Hematopoietic multipotent progenitor cell treated with erythropoietin and hydrocortisone succinate and interleukin-3 and kit ligand, for 17 days (in vitro differentiated cells): ENCODE results near the gene BRD1.
A peak's percentile ranks its signal among the peaks of the same experiment; 100 is the strongest.
"Not testable (repeated sequence)": the region's sequence is repeated elsewhere in the genome, so short reads cannot be mapped to it uniquely, and the experiment has no call there.

Experiments used
- DNase-seq: peaks from one replicate; pipeline ENCODE4 v3.0.0-alpha.2; 2015; ENCODE audit warnings: low spot score

BRD1 gene

DNA sequence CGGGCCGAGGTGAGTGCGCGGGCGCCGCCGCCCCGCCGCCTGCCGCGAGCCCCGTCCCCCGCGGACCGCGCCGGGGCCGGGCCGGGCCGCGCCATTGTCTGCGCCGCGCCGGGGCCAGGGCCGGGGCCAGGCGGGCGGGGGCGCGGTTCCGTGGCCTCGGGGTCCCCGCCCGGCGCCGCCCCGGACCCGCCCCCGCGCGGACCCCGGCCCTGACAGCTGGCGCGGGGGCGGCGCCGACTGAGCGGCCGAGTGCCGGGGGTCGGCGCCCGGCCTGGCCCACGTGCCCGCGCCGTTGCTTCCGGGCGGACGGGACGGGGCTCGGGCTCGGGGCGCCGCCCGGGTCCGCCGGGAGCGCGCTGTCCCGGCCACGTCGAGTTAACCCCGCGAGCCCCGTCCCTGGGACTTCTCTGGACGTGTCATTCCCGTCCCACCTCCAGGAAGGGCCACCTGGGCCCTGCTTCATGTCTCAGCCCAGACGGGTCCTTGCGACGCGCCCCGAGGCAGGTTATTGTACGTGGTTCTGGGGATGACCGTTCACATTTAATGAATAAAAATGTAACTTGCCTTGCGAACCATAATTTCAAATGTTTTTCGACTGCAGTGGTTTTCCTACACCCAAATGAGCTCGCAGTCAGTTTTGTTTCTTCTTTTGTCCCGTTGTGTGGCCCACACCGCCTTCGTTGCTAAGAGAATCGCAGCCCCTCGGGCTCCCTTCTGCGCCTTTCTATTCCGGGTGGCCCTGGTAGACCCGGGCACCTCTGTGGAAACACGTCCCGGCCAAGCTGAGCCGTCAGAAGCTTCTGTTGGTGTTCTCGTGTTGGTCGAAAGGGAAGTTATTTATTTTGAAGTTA lies 26.5 kb upstream of the BRD1 start:
- DNase-seq, result peak; percentile 17

GRCh38 chr22:49852898-49853894 lies 25.5 kb upstream of the BRD1 start, which contains the start of gene ZBED4:
ZBED4 (plus strand) TSS chr22:49853844; CDS start chr22:49883663, 29,819 bp downstream.
- DNase-seq, result peak; percentile 99

- DNase-seq, result not testable (repeated sequence)
Measured at GRCh38 chr22:49852568-49852897, 24.9 kb upstream of the BRD1 start.

DNA sequence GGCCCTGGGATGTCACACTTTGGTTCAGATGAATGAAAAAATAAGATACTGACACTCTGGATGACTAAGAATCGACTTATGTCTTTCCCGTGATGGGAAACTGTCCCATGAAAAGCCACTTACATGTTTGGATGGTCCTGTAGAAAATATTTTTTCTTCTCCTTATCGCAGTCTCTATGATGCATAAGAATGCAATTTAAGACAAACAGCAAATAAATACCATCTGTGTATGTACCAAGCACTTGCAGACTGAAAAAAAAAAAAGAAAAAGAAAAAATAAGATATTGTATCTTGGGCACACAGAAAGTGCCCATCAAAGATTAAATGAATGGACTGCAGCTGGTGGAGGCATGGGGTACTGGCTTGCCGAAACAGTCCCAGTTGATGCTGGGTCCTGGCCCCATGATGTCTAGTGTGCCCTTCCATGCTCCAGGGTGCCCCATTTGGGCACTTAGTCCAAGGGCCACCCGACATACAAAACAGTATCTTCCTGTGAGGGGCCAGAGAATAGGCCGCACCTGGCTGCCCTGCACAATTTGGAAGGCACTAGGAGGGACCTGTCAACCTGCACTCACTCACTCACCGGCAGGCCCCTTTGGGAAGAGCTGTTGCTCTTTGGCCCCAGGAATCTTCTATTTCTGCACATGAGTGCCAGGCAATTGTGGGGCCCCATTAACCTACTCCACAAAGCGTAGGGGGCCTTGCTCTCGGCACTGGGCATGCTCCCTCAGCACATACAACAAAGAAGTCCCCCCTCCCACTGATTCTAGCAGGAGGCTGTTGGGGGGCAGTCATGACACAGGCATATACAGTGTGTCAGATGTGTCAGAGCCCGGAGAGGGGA lies 23.5 kb upstream of the BRD1 start:
- DNase-seq, result no peak

- DNase-seq, result no peak
Measured at GRCh38 chr22:49850021-49850911, 22.6 kb upstream of the BRD1 start.

DNA sequence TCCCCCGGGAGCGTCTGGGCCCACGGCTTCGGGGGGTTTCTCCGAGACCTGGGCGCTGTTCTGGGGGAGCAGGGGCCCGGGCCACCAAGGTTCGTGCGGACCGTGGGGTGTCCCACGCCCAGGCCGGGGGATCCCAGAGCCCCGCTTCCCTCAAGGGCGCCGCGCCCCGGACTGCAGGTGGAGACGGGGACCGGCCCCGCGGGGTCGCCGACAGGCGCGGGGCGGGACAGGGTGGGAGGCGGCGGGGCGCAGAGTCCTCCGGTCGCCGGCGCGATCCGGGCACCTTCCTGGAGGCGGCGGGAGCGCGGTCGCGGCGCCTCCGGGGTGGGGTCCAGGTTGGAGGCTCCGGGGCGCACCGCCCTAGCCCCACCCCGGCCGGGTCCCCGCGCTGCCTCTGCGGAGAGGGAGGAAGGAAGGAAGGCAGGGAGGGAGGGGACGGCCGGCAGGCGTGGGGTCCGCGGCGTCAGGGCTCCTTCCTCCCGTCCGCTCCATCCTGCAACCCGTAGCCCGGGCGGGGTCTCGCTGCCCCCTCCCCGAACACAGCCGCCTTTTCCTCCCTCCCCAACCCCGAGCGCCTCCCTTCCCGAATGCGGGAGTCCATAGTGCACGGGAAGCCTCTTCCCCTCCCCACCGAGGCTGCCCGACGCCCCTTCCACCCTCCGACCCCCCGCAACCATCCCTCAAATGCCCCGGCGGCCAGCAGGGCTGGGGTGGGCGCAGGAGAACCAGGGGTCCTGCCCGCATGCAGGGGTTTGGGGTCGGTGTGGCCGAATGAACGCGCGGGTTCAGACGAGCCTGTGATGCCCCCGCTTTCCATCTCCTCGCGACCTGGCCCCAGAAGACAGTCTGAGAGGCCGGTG lies 21.7 kb upstream of the BRD1 start:
- no peak for DNase-seq

- no peak for DNase-seq
Measured at GRCh38 chr22:49848690-49849160, 21.1 kb upstream of the BRD1 start.

DNA sequence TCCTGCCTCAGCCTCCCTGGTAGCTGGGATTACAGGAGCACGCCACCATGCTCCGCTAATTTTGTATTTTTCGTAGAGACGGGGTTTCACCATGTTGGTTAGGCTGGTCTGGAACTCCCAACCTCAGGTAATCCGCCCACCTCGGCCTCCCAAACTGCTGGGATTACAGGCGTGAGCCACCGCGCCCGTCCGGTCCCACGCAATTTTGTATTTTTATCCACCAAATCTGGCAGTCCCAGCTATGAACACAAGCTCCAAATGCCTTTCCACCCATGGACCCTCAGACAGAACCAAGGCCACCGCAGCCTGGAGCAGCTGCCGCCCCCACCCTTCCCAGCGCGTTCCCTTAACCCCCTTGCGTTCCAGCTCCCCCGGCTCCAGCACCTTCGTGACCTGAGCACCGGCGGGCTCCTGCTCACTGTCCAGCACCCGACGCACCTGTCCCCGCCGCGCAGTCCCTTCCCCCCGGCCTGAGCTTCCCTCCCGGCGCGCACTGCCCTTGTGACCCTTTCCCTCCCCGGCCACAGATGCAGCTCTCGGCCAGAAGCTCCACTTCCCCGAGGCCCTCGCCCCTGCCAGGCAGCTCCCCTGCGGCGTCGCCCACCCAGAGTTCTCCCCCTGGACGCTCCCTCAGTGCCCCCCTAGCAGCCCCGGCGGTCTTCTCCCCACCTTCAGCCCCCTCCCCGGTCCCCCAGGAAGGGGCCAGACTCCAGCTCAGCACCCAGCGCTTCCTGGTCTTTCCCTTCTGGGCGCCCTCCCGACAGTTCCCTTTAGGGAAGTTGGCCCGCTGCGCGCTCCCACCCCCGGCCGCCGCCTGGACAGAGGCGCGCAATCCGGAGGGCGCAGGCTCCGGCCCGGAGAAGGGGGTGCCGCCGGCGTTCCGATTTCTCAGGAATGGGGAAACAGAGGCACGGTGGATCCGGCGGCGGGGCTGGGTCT lies 20.3 kb upstream of the BRD1 start:
- DNase-seq, result no peak

GRCh38 chr22:49845666-49846459 lies 18.2 kb upstream of the BRD1 start:
- no peak for DNase-seq

DNA sequence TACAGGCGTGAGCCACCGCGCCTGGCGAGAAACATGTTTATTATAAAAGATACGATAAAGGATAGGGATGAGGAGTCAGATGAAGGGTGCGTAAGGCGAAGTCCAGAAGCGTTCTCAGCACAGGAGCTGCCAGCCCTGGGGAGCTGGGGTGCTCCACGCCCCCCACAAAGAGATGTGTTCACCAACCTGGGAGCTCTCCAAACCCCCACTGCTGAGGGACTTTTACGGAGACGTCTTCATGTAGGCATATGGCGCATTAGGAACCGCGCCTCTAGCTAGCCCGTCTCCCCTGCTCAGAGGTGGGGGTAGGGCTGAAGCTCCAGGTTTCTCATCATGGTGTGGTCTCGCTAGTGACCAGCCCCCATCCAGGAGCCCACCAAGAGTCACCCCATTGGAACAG lies 17.6 kb upstream of the BRD1 start:
- DNase-seq, result no peak

DNA sequence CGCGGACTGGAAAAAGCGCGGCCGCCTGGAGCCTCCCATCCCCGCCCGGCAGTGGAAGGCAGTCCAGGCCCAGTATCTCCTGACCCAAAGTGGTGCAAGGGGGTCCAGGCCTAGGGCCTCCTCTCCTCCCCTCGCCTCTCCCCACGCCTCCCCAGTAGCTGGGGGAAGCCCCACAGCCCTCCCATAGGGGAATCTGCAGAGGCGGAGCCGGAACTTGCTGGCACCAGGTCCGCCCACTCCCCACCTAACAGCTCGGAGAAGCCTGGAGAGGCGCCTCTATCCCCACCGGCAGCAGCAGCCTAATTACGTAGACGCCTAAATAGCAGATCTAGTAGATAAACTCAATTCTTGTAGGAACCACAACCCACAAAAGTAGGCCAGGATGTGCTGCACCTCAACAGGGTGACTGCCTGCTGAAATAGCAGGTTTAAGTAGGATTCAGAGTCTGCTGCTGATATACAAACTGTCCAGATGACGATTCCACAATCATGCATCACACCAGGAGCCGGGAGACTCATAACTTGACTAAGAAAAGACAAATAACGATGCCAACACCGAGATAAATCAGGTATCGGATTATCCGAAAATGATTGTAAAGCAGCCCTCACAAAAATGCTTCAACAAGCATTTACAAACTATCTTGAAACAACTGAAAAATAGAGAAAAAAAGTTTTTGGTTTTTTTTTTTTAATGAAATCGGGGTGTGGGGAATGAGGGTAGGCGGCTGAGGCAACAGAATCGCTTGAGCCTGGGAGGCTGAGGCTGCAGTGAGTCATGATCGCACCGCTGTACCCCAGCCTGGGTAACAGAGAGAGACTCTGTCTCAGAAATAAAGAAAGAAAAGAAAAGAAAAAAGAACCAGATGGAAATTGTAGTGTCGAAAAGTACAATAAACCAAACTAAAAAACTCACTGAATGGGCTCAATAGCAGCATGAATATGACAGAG lies 11.4 kb upstream of the BRD1 start:
- no peak for DNase-seq

DNA sequence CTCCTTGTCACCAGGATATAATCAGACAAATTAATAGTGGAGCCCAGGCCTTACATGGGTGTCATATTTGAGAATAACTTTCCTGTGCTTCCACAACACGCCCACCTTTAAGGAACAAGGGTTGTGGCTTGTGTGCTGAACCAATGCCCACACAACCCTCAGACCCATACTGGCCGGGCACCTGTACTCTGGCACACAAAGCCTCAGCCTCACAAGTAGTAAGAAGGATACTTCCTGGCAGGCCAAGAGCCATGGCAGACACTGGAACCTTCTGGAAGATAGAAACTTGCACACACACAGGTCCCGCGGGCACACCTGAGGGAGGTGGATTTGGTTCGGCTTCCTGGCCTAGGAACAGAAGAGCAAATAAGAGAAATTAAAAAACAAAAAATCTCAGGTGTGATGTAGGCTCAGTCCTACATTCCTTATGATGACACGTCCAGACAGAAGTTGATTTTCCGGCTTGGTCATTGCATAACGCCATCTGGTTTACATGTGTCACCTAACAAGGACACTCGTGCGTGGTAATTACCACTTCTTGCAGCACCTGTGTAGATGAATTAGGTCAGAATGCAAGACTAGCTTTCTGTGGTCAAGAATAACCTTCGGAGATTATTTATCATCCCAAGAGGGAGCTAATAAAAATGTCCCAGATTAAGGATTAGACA lies 5.8 kb upstream of the BRD1 start:
- no peak for DNase-seq

- no peak for DNase-seq
Measured at GRCh38 chr22:49829044-49829853, 1.6 kb upstream of the BRD1 start.

- DNase-seq, result no peak
Measured at GRCh38 chr22:49828599-49828965, 909 bp upstream of the BRD1 start.

DNA sequence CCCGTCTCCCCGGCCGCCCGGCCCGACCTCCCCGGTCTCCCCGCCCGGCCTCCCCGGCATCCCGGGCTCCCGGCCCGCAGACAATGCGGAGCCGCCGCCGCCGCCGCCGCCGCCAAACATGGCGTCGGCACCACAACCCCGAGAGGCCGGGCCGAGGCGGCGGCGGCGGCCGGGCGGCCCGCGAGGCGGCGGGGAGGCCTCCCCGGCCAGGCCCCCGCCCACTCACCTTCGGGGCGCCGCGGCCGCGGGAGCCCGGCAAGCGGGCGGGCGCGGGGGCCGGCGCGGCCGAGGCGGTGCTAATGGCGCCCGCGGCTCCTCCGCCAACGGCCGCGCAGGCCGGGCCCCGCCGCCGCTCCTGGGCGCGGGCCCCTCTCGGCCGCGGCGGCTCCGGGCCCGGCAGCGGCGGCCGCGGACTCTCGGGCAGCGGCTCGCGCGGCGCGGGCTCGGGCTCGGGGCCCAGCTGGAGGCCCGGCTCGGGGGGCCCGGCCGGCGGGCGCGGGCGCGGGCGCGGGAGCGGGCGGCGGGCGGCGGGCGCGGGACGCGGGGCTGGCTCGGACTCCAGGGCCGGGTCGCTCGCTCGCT lies 311 bp downstream of the BRD1 start:
- DNase-seq, result peak; percentile 19
